GM19455 (cell line): ENCODE results near the gene RAD51.

ENCODE experiments used
- ATAC-seq: cut with Tn5 transposase; IDR thresholded peaks from one replicate; pipeline ENCODE4 v1.9.1; 2021; ENCODE audit not compliant: unreplicated experiment

Gene RAD51

DNA sequence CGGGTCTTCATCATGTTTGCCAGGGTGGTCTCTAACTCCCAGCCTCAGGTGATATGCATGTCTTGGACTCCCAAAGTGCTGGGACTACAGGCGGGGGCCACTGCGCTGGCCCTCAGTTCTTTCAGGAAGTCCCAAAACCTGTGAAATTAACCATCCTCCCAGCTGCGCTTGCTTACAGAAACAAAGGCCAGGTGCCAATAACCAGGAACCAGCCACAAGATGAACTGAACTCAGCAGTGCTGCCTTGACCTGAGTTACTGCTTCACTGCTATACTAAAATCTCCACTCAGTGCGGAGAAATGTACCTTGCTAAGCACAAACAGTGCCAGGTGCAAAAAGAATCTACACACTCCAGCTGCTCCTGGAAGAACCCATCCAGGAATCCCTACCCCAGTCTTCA is 65.0 kb downstream of the RAD51 start:
- ATAC-seq: no peak

DNA sequence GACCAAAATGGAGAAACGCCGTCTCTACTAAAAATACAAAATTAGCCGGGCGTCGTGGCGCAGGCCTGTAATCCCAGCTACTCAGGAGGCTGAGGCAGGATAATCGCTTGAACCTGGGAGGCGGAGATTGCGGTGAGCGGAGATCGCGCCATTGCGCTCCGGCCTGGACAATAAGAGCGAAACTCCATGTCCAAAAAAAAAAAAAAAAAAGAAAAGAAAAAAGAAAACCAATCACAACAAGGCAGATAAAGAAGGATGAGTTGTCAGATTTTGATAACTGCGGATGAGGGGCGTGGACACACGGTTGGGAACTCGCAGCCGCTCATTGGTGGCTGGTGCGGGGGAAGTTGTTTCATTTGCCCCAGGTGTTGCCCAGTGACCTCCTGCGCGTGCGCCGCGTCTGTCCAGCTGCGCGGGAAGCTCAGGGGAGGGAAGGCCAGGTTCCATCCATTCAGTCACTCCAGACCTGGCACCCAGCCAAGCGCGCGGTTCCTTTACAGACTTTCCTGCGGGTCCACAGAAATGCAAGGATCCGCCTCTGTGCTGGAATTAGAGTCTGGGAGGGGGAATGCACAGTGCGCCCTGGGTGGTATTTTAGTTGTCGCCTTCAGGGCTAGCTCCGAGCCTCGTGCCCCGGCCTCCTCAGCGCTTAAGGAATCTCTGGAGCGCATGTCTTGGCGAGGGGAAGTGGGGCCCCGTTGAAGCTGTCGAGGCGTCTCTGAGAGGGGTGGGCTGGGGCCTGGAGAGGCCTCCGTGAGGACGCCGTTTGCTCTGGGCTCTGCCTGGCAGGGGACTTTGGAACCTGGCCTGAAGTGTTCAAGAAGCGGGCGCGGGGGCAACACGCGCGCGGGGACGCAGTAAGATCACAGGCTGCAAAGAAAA is 68.2 kb downstream of the RAD51 start:
- ATAC-seq: peak; percentile 6

DNA sequence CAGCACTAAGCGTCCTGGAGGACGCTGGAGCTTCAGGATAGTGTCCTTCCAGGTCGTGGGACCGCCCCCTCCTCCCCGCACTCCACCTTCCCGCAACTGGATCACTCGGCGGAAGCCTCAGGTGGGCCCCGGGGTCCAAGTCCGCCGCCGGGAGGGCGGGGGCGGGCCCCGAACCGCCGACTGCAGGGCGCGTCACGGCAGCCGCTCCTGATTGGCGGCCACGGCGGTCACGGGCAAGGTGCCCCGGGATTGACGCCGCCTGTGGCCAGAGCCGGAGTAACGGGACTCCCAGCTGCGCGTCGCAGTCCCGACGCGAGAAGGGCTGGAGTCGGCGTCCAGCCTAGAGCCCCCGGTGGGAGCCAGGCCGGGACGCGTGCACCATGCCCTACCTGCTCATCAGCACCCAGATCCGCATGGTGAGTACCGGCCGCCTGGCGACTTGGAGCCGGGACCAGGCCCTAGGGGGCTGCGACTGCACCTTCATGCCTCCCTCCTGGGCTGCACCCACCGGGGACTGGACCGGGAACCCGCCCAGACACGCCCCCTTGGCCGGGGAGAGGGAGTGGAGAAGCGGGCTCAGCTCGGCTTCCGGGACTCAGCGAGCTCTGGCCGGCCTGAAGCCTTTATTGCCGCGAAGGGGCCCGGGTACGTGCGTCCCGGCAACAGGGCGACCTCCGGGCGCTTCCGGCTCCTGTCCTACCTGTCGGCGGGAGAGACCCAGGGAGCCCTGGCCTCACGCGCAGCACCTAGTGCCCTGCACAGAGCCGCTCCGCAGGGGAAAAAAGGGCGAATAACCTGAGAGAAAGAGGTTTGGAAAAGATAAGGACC is 69.0 kb downstream of the RAD51 start, which contains the start of gene GCHFR:
Gene GCHFR (plus strand): TSS at position 268 of the 828 bp plus-strand sequence. CDS start 113 bp downstream, at position 381.
- ATAC-seq: peak; percentile 63

DNA sequence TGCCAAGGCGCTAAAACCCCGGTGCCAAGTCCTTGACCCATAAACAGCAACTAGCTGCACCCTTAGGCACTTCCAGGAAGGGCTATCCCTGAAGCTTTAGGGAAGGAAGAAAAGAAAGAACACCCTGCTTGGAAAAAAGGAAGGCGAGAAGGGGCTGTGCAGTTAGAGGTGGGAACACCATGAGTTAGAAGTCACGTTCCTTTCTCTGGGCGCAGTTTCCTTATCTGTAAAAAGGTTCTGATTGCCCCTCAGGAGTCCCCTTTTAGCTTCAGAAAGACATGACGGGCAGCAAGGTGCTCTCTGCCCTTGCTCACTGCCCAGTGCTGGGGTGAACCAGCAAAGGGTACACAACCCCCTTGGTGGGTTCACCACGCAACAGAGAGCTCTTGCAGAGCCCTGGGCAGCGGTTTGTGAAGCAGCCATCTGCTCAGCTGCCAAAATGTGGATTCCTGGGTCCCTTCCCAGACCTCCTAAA is 69.7 kb downstream of the RAD51 start:
- ATAC-seq: no peak

DNA sequence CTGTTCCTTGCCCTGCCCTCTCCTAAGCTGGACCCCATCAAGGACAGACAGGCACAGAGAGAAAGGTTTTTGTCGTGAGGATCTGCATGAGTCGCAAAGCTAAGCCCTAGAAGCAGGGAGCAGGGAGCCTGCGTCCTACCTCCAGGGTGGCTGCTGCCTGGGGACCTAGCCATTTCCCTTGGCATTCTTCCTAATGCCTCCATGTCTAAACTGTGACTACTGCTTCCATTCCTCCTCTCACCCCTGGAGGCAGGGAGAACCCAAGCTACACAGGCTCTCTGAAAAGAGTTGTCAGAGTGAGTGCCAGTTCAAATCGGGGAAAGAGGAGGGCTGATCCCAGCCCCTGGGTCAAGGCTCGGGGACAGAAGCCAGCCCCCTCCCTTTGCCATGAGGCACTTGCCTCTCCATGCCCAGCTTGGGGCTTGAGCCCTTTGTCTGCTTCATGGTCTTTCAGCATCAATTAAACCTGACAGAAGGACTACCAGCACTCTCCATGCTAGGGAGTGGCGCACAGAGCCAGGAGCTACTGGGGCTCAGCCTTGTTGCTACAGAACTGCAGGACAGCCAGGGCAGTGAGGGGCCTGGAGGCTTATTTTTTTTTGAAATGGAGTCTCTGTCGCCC is 71.3 kb downstream of the RAD51 start:
- no peak for ATAC-seq

DNA sequence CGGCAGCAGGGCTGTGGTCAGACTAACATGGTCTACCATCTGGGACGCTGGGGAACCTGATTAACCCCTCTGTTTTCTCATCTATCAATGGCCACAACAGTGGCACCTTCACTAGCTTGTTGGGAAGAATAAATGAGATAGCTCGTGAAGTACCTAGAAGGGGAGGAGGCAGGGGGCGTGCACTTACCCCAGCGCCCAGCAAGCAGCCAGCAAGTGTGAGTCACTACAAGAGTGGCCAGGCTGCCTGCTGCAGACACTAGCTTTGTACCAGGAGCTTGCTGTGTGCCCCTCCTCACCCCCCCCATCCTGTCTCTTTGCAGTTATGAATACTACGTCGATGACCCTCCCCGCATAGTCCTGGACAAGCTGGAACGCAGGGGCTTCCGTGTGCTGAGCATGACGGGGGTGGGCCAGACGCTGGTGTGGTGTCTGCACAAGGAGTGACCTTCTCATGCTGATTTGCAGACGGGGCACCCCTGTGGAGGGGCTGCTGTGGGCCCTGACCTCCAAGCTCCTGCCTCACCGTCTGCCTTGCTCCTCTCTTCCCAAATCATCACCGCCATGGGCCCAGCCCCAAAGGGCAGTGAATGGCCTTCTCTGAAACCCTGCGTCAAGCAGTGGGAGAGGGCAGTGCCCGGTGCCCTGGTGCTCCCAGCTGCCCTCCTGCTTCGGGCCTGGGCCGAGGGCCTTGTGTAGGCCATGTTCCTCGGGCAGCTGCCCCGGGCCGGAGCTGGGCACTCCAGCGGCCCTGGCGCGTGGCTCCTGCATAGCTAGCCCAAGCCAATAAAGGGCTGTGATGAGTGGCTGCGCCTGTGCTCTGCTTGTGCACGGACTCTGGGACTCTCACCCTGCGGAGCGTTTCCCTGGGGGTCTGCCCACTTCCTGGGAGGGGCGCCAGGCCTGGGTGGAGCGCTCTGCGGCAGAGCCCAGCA is 72.2 kb downstream of the RAD51 start:
- no peak for ATAC-seq

DNA sequence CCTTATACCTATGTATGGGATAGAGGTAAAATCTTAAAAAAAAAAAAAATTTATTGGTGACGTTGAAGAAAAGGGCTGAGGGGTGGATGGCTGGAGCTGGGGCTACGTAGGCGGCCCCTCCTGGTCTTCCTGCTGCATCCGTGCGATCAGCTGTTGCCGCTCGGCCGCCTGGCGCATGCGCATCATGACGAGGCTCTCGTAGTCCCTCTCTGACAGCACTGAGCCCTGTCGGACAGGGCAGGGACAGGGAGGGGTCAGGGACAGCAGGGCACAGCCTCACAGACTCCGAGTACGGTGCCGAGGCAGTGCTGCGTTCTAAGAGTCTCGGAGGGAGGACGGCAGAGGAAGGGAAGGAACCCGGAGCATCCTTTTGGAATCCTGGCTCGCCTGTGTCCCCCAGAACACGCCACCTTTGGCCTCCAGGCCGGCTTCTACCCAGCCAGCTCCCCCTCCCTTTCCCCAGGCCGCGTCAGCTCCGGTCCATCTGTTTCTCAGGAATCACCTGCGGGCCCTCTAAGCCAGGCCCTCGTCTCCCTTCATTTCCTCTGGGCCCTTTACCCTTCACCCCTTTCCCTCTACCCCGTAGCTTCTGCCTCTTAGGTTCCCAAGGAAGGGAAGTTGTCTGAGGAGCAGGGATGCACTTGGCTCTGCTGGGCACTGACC is 73.0 kb downstream of the RAD51 start:
- ATAC-seq: no peak

DNA sequence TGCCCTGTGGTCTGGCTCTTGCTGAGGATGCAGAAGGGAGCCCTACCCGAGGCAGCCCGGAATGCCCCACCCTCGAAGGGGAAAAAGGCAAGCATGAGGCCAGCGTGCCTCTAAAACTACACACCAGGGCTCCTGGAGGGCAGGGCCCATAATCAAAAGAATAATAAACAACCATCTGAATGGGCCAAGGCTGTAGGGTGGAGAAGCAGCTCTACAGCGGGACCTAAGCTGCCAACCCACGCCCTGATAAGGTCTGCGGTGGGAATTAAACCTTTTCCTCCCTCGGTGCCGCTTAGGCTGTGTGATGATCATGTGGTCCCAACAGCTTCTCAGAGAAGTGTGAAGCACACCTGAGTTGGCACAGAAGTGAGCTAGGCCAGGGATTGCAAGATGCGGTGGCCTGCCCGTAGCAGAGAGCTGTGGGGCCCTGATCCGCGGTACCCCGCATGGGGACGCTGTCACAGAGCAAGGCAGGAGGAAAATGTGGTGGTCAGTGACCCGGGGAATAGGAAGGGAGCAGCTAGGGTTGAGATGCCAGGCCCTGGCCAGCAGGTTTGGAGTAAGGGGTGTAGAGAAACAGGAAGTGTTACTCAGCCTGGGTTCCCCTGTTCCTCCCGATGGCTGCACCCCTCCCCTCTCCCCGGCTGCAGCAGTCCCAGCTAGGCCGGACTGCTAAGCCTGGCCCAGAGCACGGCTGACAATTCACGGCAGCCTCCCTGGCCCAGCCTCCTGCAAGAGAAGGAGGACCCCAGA is 73.7 kb downstream of the RAD51 start:
- no peak for ATAC-seq

DNA sequence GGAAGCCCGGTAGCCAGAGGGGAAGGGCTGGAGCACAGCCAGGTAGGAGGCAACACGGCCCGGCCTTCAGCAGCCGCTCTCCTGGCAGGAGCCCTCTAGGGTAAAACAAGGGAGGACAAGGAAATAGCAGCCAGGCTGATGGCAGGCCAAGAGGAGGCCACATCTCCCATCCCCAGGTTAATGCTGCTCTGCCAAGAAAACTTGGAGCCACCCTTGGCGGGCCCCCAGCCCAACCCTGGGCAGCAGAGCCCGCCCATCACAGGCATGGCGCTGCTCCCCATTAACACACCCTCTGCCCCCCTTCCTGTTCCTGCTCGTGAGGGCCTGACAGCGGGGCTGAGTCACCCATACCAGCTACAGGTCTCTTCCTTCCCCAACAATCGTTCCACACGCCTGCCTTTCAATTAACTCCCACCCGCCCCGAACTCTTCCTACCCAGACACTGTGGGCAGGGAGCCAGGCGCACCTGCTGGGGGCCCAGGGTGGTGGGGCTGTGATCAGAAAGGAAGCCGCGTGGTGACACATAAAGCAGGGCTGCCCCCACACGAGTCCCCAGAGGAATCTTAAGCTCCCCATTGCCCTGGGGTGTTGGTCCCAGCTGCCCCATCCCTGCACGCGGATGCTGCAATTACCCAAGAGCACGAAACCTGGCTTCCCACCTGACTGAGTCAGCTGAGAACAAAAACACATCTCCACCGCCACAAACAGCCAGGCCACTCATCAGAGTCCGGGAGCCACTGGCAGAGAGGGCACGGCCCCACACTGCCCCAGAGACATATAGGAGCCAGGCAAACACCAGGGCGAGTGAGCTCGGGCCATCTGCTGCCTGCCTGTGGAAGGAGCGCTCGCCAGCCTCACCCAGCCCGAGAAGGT is 74.5 kb downstream of the RAD51 start, which contains the start of gene C15orf62:
Gene C15orf62 (plus strand): TSS at position 707 of the 873 bp plus-strand sequence. CDS start 516 bp downstream, outside the sequence.
- no peak for ATAC-seq

DNA sequence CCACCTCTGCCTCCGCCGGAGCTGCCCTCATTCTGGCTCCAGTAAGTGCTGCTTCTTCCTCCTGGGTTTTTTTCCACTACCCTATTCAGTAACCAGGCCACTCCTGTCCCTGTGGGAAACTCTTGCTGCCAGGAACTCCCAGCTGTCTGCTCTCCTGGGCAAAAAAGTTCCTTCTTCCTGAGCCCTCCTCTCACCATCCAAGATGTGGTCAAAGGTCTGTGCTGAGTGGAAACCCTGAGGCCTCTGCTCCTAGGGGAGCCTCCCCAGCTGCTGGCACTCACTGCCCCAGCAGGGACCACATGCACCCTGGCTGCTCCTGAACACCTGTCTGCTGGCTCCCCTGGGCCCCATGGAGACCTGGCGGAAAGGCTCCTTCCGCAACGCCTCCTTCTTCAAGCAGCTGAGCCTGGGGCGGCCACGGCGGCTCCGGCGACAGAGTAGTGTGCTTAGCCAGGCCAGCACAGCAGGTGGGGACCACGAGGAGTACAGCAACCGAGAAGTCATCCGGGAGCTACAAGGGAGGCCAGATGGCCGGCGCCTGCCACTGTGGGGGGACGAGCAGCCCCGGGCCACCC is 75.3 kb downstream of the RAD51 start:
- no peak for ATAC-seq

DNA sequence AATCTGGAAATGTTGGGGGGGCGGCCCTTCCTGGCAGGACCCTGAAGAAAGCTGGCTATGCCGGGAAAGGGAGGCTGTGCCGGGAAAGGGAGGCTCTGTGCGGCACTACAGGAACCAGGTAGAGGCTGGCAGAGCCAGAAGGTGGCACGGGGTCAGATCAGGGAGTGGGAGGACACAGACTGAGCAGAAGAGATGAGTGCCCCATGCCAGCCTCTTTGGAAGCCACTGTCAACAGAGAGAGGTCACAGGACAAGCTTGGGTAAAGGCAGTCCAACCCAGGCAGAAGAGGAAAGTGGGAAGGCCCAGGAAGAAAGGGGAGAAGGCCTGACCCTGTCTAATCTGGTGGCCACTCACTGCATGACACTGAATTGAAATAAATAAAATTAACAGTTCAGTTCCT is 76.3 kb downstream of the RAD51 start:
- ATAC-seq: no peak

DNA sequence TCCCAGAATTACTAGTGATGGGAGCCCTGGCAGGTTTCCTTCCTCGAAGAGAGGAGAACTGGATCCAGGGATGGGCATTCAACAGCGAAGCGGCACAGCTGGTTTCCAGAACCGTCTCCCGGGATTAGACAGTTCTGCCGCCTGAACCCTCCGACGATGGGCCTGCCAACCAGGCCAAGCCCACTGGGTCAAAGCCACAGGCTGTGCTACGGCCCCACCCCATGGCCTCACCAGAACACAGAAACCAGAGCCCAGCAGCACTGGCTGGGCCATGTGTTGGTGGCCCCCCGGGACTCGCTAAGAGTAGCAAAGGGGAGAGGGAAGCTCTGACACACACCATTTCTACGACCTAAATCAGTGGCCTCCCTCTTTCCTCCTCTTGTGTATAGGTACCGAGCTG is 77.0 kb downstream of the RAD51 start:
- ATAC-seq: no peak

DNA sequence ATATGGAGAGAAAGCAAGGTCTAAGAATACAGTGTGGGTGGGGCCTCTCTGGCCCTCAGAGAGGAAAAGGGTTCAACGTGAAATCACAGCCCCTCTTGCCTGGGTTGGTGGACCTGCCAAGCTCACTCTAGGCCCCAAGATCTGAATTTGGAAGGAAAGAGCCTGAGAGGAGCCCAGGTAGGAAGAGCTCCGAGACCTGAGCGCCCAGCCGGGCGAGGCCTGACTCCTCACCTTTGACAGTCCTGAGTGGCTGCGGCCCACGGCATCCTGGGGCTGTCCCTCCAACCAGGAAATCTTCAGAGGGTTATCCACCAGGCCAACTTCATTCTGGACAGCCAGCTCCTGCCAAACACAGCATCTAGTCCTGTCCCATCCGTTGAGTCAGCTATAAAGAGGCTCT is 78.5 kb downstream of the RAD51 start:
- ATAC-seq: no peak

DNA sequence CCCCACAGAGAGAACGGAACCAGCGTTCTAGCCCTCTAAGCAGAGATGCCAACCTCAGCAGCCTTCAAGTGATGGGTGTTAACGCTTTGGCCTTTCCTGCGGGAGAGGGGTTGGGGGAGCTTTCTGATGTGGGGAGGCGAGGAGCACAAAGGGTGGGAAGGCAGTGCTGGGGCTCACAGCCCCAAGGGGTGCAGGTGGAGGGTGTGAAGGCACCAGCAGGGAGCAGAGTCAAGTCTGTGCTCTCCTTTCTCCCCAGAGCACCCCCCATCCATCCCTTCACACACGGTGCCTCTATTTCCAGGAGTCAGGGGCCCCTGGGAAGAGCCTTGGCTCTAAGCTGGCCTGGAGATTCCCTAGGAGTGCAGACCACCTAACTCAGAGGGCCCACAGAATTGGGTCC is 78.9 kb downstream of the RAD51 start:
- ATAC-seq: no peak

DNA sequence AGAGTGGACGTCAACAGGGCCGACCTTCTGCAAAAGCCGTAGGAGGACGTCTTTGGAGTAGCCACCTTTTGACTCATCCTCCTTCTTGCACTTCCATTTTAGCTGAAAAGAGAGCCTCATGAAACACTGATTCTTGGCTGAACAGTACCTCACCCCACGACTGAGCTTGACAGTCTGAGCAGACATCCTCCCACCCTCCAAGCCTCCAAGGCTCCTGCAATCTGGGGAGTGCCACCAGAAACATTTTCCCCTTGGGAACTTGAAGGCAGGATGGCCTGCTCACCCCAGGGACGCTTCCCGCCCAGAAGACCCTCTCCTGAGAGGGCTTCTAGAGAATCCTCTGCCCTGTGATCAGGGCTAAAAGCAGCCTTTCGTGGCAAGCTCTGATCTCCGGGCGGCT is 80.0 kb downstream of the RAD51 start:
- no peak for ATAC-seq

DNA sequence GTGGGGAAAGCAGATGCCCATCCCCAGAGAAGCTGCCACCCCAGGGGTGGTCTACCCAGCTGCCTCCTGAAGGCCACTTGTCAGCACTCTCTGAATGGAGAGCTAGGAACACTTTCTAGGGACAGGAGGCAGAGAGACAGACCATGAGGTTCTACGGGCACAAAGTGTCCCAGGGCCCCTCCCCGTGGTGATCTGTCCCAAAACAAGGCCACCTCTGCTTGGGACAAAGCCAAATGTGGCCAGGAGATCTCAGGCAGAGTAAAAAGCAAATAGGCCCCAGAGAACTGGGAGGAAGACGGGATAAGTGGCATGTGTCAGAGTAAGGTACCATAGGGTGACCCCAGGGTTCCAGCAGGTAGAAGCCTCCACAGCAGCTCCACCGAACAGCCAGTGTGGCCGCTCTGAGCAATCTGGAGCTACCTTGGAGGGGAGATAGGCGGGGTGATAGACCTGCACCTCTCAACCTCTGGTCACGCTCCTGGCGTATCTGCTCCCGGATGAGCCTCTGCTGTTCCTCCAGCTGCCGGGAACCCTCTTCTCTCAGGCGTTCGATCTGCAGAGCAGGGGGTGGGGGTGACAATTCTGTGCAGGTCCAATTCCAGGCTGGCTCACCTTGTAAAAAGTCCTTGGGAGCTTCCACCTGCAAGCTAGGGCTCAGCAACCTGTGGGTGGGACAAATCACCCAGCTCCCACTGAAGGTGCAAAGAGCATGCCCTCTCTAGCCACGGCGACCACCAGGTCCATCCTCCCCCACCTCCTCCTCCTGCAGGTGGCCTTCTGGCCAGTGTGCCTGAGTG is 81.0 kb downstream of the RAD51 start:
- ATAC-seq: no peak
